Mammary epithelial cell (primary cell): ENCODE data around the gene WRAP73.

Source experiments
- CTCF ChIP-seq, 2 donors: IDR thresholded peaks in 1 of 2; conservative IDR thresholded peaks in 1 of 2; 2 replicates each; pipeline ENCODE4 v1.5.1; 2011 to 2012; ENCODE audit warnings: inconsistent platforms in 2 of 2, low read length in 2 of 2, mild to moderate bottlenecking in 2 of 2, control low read depth in 1 of 2, low read depth in 1 of 2; ENCODE audit not compliant: insufficient read depth in 1 of 2; ENCODE audit errors: extremely low read depth in 1 of 2
- EZH2 ChIP-seq: IDR thresholded peaks from 2 replicates; pipeline ENCODE4 v1.6.1; 2012; ENCODE audit warnings: low read length, inconsistent platforms, borderline replicate concordance

GRCh38 chr1:3670823-3671265, 20.9 kb upstream of the WRAP73 start:
- TF ChIP-seq EZH2, result no peak
- no peak for TF ChIP-seq CTCF (conservative IDR thresholded peaks at IDR 0.05 in 1 of 2, IDR thresholded peaks at IDR 0.05 in 1 of 2; ENCODE audit: extremely low read depth in 1 of 2, insufficient read depth in 1 of 2, low read depth in 1 of 2, low read length in 2 of 2)
